ENCODE results near the gene NBPF3.

NBPF3 gene

DNA sequence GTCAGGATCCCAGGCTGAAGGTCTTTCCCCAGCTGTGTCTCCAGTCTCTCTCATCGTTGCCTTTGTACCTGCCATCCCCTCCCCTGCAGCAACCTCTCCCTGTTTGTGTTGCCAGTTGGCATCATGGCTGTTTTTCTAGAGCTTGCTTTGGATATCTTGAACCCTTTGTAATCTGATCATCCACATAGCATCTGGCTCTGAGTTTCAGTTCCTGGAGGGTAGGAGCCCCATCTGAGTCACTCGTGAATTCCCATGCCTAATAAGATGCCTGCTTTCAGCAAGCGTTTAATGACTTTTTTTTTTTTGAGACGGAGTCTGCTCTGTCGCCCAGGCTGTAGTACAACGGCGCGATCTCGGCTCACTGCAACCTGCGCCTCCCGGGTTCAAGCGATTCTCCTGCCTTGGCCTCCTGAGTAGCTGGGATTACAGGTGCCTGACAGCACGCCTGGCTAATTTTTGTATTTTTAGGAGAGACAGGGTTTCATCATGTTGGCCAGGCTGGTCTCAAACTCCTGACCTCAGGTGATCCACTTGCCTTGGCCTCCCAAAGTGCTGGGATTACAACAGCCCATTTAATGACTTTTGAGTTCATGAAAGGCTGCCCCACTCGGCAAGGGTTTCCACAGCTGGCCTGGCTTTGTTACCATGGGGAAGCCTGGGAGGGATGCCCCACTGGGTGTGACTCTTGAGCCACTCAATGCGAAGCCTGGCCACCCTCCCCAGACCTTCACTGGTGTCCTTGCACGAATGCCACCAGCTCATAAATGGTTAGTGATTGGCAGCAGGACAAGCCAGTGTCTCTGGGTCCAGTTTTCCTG lies 81.2 kb downstream of the NBPF3 start:
- no peak for DNase-seq

DNA sequence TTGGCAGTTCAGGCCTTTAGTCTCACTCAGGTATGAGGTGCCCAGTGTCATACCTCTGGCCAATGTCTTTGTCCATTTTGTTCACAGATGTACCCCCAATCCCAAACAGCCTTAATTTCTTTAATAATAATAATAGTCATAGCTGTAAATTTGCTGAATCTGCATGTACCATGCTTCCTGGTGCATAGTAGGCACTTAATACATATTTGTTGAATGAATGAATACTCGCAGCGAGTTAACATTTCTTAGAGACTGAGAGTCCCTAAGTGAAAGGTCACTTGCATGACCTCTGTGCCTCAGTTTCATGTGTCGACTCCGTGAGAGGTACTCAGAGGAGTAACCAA lies 81.8 kb downstream of the NBPF3 start:
- DNase-seq = no peak

DNA sequence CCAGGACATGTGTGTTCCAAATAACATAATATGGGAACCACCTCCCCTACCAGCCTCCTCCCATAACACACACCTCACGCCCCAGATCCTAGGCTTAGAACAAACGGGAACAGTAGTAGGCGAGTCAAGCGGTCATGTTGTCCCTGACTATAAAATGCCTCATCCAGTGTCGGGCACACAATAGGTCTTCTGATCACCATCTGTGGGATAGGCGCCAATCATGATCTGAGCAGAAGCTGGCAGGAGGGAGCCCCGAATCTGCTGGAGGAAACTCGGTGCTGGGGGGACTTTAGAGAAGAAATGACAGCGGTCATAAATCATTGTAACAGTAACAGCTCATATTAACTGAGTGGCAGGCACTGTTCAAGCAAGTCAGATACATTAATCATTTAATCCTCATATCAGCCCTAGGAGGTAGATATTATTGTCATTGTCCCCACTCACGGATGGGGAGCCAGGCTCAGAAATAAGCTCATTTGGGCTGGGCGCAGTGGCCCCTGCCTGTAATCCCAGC lies 82.6 kb downstream of the NBPF3 start:
- DNase-seq = no peak

DNA sequence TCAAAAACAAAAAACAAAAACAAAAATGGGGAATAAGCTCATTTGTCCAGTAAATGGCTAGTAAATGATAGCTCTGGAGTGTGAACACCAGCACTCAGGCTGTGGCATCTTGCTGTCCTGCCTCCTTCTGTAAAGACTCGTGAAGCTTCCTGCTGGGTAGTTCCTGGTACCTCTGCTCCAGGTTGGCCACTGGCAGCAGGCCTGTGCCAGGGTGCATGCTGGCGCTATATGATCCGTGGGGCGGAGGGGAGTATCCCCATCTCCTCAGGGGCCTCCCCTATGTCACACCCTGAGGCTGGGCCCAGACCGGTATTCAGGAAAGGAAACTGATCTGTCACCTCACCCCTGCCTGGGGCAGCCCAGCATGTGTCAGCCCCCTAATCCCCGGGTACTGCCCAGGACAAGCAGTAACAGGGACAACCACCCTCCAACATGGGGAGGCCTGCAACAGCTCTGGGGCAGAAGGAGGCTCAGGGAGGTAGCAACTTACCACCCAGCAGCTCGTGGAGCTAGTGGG lies 83.4 kb downstream of the NBPF3 start:
- no peak for DNase-seq

DNA sequence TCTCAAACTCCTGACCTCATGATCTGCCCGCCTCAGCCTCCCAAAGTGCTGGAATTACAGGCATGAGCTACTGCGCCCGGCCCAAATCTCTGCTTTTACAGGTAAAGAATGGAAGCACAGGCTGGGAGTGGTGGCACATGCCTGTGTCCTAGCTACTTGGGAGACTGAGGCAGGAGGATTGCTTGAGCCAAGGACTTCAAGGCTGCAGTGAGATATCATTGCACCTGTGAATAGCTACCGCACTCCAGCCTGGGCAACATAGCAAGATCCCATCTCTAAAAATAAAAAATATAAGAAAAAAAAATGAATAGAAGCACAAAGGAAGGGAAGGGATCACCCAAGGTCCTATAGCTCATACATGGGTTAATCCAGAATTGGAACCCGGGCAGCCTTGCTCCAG lies 84.3 kb downstream of the NBPF3 start:
- no peak for DNase-seq

DNA sequence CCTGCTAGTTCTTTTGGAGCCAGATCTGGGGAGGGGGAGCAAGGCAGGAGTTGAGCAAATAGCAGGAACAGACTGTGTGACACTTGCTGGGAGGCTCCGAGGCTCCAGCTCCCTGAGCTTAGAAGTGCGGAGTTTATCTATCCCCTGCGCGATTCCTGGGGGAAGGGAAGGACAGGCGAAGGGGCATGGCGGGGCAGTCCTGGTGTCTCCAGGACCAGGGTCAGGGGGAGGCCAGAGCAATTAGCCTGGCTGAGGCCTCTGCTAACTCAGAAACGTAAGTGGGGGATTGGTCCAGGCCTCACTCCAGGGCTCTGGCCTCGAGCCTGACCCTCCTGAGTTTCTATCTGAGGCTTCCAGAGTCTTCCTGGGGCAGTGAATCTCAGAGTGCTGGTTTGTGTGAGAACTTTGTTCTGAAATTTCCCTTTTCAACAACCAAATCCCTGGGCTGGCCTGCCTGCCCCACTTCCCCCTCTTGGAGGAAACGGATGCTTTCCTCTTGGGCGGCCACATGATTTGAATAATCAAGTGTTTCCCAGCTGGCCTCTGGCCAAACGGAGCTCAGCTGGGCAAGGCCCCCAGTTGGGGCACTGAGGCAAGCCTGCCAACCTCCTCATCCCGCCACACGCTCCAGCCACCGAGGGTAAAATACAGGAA lies 84.9 kb downstream of the NBPF3 start:
- DNase-seq = no peak

DNA sequence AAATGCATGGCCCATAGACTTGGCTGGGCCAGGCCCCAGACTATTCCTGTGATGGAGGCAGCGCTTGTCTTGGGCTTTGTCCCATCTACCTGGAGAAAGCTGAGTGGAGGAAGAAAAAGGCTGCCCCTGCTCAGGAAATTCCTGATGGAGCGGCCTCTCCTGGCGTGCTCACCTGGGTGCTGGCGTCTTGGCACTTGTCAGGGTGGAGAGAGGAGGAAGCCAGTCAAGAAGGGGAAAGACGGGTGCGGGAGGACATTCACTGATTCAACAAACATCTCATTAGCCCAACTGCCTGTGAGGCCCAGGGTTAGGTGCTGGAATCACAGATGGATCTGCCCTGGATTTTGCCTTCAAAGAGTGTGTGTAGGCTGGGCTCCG lies 85.4 kb downstream of the NBPF3 start:
- no peak for DNase-seq

DNA sequence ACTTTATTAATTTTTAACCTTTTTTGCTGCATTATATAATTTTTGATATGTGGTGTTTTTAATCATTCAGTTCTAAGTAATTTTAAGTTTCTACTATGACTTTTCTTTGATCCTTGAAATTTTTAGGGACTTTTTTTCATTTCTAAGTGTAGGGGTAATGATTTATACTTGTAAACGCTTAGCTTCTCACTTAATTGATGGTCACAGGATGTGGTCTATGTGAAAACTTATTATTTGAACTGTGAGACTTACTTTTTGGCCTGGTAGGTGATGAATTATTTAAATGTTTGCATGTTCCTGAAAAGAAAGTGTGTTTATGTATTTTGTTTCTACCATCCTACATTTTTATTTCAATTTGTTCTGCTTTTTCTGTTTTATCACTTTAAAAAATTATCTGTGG lies 86.5 kb downstream of the NBPF3 start:
- no peak for DNase-seq

DNA sequence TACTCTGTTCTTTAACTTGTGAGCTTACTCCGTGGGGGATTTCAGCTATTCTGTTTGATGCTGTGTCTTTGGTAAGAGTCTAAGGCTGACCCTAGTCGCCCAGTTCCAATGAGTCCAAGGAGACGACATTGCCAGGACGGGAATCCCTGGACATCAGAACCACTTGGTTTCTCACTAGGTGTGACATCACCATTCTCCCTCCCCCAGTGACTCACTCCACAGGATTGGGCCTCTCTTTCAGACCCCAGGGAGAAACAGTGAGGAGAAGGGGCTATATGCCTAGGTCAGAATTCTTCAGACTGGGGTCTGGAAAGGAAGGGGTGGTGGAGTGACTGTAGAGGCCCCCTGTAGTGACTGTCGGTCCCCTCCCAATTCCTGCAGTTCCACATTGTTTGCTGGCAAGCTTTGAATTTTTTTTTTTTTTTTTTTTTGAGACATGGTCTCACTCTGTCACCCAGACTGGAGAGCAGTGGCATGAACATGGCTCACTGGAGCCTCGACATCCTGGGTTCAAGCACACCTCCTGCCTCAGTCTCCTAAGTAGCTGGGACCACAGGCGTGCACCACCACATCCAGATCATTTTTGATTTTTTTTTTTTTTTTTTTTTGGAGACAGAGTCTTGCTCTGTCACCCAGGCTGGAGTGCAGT lies 90.6 kb downstream of the NBPF3 start:
- no peak for DNase-seq

DNA sequence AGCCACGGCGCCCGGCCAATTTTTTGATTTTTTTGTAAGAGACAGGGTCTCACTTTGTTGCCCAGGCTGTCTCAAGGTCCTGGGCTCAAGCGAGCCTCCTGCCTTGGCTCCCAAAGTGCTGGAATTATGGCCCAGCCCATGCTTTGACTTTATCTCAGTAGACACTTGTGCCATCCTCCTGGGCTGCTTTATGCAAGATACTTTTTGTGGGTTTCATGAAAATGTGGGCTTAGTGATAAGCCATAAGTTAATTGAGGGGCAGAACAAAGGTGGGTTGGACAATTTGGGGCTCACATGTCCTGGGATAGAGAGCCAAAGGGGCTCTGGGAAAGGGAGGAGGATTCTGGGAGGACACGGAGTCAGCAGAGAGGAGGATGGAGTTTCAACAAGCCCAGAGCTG lies 91.3 kb downstream of the NBPF3 start:
- no peak for DNase-seq

DNA sequence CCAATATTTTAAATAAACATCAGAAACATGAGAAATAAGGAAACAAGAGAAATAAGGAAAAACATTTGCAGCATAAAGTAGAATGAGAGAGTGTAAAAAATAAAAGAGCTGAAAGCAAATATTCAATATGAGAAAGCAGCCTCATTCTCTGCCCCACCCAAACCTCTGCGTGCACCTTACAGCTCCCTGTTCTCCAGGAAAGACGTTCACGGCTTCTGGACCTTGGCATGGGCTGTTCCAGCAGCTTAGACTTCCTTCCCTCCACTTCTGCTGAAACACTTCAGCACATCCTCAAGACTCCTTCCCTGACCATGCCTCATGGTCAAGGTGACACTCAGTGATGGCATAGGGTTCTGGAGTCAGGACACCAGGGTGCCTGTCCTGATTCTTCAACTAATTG lies 92.6 kb downstream of the NBPF3 start:
- no peak for DNase-seq

DNA sequence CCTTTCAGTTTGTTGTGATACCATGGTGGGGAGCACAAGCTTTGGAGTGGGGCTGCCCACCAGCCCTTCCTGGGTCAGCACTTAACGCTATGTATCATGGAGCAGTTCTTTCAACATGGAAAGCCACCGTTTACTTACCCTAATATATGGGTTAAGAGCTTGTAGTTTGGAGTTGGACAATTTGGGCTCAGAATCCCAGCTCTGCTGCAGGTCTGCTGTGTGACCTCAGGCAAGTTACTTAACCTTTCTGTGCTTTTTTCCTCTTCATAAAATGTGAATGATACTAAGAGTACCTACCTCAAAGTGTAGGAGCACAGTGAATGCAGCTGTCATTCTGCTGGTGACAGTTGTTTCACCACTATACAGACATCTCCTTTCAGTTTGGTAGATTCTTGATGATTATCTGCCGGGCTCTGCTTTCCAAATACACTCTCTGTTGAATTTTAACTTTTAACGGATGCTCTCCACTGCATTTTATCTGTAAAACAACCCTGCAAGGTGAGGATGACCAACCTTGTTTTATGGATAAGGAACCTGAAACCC lies 93.1 kb downstream of the NBPF3 start:
- DNase-seq = no peak

DNA sequence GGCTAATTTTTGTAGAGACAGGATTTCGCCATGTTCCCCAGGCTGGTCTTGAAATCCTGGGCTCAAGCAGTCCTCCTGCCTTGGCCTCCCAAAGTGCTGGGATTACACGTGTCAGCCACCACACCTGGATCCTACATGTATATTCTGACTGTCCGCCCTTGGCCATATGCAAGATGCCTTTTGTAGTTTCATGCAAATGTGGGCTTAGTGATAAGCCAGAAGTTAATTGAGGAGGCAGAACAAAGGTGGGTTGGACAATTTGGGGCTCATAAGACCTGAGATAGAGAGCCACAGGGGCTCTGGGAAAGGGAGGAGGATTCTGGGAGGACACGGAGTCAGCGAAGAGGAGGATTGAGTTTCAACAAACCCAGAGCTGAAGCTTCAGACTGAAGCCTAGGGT lies 94.2 kb downstream of the NBPF3 start:
- DNase-seq = no peak
